ENCODE data around the gene HNRNPF. TPM values are rescaled to one million over a fixed set of nuclear protein-coding genes. Genes with fewer than 3 reads are reported as not detected.

The HNRNPF gene
- total RNA-seq, 1 donor from 2014 or later = 126 TPM

Other genes with a start within 250 kb of the HNRNPF start
- gene RASGEF1A, start 142.1 kb downstream of the HNRNPF start, total RNA-seq = 0.05 to 0.18 TPM in 2 of 3 replicates, not detected in the other
- not detected in 3 replicates for gene FXYD4, start 37.5 kb downstream of the HNRNPF start, total RNA-seq
- gene ZNF487, start 27.9 kb upstream of the HNRNPF start, total RNA-seq = 2.1 to 2.7 TPM (median 2.6 TPM) in 3 replicates
- 4.2 to 5.6 TPM (median 4.6 TPM) in 3 replicates for gene ZNF239, start 165.4 kb upstream of the HNRNPF start, total RNA-seq
- gene ZNF485, start 197.3 kb upstream of the HNRNPF start, total RNA-seq = 1.8 to 2.5 TPM (median 1.9 TPM) in 3 replicates
- gene ZNF32, start 239.7 kb upstream of the HNRNPF start, total RNA-seq = 35.4 to 41.1 TPM (median 40.3 TPM) in 3 replicates